DOHH2 (cell line): ENCODE data around the gene WNT3A.

Experiments used
- H3F3A ChIP-seq: fragments of 200-600 bp; sonication (generic), shearing (Covaris generic); 2 replicates; pipeline ENCODE4 v1.6.0; 2016; ENCODE audit warnings: antibody characterized with exemption, mild to moderate bottlenecking; ENCODE audit not compliant: control insufficient read depth, insufficient read depth
- H3K27ac ChIP-seq: fragments of 200-600 bp; sonication (generic); 2 replicates; pipeline ENCODE4 v1.5.1; 2014; ENCODE audit warnings: low read depth, mild to moderate bottlenecking, low read length, moderate library complexity
- H3K27me3 ChIP-seq: fragments of 200-600 bp; sonication (generic); 2 replicates; pipeline ENCODE4 v1.6.1; 2014; ENCODE audit warnings: mild to moderate bottlenecking, low read length, mixed read lengths; ENCODE audit not compliant: control insufficient read depth
- H3K36me3 ChIP-seq: fragments of 200-600 bp; sonication (generic); 2 replicates; pipeline ENCODE4 v1.6.1; 2014; ENCODE audit warnings: mild to moderate bottlenecking, low read length, moderate library complexity, mixed read lengths; ENCODE audit not compliant: control insufficient read depth
- H3K4me1 ChIP-seq: fragments of 200-600 bp; sonication (generic); 2 replicates; pipeline ENCODE4 v1.6.1; 2014; ENCODE audit warnings: mild to moderate bottlenecking, low read length, mixed read lengths; ENCODE audit not compliant: control insufficient read depth
- H3K4me2 ChIP-seq: fragments of 200-600 bp; sonication (generic); 2 replicates; pipeline ENCODE4 v1.6.0; 2014; ENCODE audit warnings: mild to moderate bottlenecking, low read length, moderate library complexity
- H3K4me3 ChIP-seq: fragments of 200-600 bp; sonication (generic); 2 replicates; pipeline ENCODE4 v1.5.1; 2014; ENCODE audit warnings: mild to moderate bottlenecking, low read length, mixed read lengths
- H3K79me2 ChIP-seq: fragments of 200-600 bp; sonication (generic); 2 replicates; pipeline ENCODE4 v1.6.1; 2014; ENCODE audit warnings: mild to moderate bottlenecking, low read length, mixed read lengths; ENCODE audit not compliant: control insufficient read depth
- H3K9me2 ChIP-seq: fragments of 200-600 bp; sonication (generic); replicated peaks from 2 replicates; pipeline ENCODE4 v1.6.1; 2014; ENCODE audit warnings: mild to moderate bottlenecking, low read length, mixed read lengths; ENCODE audit not compliant: control insufficient read depth
- H3K9me3 ChIP-seq: fragments of 200-600 bp; sonication (generic); 2 replicates; pipeline ENCODE4 v1.6.1; 2014; ENCODE audit warnings: antibody characterized with exemption, low read length, mixed read lengths; ENCODE audit not compliant: control insufficient read depth, insufficient read depth
- H4K20me1 ChIP-seq: fragments of 200-600 bp; sonication (generic); 2 replicates; pipeline ENCODE4 v1.6.0; 2014; ENCODE audit warnings: low read depth, mild to moderate bottlenecking, antibody characterized with exemption, low read length, moderate library complexity; ENCODE audit not compliant: control insufficient read depth, insufficient read depth
- EZH2phosphoT487 ChIP-seq: fragments of 200-600 bp; sonication (generic); IDR thresholded peaks from 2 replicates; pipeline ENCODE4 v1.6.1; 2017; ENCODE audit warnings: borderline replicate concordance, mild to moderate bottlenecking, antibody characterized with exemption, low read length, moderate library complexity, mixed read lengths
- TF ChIP-seq, protein P1 (sequence below): fragments of 200-600 bp; sonication (generic); IDR thresholded peaks from one replicate; pipeline ENCODE4 v1.5.1; 2014; ENCODE audit warnings: antibody characterized with exemption, mild to moderate bottlenecking, low read depth, low read length; ENCODE audit not compliant: poor library complexity, severe bottlenecking

WNT3A gene

DNA sequence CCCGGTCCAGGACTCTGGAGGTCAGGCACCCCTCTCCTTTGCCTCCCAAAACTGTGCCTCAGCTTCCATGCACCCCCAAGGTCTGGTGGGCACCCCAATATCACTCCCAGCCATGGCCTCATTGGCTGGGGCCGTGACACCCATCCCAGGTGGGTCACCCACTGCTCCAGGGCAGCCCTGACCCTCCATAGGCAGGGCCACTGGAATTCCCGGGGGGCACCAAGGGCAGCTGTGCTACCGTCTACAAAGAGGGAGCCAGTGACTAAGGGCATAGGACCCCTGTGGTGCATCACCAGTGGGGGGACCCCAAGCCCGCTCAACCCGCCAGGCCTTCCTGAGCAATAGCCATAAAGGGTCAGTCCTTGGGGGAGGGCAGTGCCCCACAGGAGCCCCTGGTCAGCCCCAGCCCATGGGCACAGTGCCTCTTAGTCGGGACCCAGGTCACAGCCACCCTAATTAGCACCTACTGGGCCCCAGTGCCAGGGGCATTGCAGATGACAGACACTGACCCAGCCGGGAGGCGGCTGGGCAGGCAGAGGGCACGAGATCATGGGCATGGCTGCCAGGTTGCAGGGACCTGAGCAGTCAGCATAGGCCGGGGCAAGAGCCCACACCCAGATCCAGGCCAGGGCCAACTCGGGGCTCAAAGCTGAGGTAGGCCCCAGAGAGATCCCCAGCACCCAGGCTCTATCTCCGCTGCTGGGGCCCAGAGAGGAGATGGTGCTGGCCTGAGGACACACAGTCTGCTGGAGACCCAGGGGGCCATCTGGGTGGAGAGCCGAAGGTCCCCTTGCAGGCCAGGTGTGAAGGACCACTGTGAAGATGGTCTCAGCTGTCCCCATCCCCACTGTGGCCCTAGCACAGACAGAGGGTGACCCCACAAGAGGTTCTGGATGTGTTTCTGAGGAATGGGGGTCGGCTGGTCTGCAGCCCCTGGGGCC, 56.7 kb downstream of the WNT3A start:
- Histone ChIP-seq H3K4me2 (no peak overlapping the region), H3K79me2 (no peaks in the 10 kb centered on the region), H3K36me3 (no peaks in the 10 kb centered on the region), H4K20me1 (no peaks in the 10 kb centered on the region), H3K27ac (no peak overlapping the region), H3K9me3 (no peaks in the 10 kb centered on the region), H3K4me3 (no peak overlapping the region), H3K4me1 (0 out of 2 replicates have a peak, but pooled peaks cover 3% of the 10 kb centered on the region), H3F3A (no peaks in the 10 kb centered on the region), H3K27me3 (no peaks in the 10 kb centered on the region), H3K9me2 (no peaks in the 10 kb centered on the region)
- no peak for TF ChIP-seq EZH2phosphoT487
- TF ChIP-seq, protein P1, sequence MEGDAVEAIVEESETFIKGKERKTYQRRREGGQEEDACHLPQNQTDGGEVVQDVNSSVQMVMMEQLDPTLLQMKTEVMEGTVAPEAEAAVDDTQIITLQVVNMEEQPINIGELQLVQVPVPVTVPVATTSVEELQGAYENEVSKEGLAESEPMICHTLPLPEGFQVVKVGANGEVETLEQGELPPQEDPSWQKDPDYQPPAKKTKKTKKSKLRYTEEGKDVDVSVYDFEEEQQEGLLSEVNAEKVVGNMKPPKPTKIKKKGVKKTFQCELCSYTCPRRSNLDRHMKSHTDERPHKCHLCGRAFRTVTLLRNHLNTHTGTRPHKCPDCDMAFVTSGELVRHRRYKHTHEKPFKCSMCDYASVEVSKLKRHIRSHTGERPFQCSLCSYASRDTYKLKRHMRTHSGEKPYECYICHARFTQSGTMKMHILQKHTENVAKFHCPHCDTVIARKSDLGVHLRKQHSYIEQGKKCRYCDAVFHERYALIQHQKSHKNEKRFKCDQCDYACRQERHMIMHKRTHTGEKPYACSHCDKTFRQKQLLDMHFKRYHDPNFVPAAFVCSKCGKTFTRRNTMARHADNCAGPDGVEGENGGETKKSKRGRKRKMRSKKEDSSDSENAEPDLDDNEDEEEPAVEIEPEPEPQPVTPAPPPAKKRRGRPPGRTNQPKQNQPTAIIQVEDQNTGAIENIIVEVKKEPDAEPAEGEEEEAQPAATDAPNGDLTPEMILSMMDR: no peak

DNA sequence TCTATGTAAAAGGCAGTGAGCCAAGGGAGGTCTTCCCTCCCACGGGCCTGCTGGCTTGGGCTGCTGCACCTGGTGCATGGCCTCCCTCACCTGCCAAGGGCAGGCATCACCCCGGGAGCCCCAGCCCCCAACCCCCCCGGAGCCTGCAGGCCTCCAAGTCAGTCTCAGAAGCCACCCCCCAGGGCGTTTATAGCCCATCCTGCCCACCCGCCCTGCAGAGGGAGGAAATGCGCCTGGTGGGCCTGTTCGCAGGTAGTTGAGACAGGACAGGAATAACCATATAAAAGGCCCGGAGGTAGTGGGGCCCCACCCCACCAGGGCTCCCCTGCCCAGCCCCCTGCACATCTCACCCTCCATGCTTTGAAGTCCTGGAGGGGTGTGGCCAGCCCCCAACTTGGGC, 57.5 kb downstream of the WNT3A start:
- no peaks in the 10 kb centered on the region for H3K79me2 ChIP-seq
- H3K4me2 ChIP-seq: no peak overlapping the region
- H3K27me3 ChIP-seq: no peaks in the 10 kb centered on the region
- no peaks in the 10 kb centered on the region for H3K9me3 ChIP-seq
- H3K36me3 ChIP-seq: no peaks in the 10 kb centered on the region
- 0 out of 2 replicates have a peak, but pooled peaks cover 3% of the 10 kb centered on the region for H3K4me1 ChIP-seq
- H3K27ac ChIP-seq: no peak overlapping the region
- H4K20me1 ChIP-seq: no peaks in the 10 kb centered on the region
- H3F3A ChIP-seq: no peaks in the 10 kb centered on the region
- H3K9me2 ChIP-seq: no peaks in the 10 kb centered on the region
- TF ChIP-seq EZH2phosphoT487: no peak
- TF ChIP-seq, protein P1: no peak
- no peak overlapping the region for H3K4me3 ChIP-seq

DNA sequence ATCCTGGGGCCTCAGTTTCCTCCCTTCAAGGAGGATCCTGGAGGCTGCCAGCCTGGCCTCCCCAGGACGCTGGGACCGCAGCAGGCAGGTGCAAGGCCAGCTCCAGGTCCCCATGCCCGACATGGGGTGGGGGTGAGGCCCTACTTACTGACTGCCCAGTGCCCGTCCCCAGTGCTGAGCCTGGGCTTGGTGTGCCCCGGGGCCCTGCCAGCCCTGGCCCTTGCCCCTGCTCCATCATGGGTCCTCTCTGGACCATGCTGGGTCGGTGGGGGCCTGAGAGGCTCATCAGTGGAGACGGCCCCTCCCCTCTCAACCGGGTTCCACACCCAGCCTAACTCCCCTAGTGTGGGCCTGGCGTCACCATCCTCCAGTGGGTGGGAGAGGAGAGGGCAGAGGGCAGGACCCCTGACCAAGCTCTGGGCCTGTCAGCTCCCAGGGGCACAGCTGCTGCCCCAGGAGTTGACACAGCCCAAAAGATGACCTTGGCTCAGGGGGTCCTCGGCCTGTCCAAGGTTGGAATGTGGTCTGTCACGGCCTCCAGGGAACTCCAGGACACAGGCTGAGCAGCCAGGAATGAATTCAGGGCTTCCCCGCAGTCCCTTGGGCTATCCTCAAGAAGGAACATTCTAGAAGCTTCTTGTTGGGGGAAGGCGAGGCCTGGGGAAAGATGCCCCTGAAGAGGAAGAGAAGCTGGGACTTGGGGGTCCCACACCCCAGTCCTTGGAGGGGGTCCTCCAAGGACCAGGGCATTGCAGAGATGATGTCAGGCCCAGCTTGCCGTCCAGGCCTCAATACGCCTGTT, 58.1 kb downstream of the WNT3A start:
- TF ChIP-seq EZH2phosphoT487: no peak
- Histone ChIP-seq H3K4me1 (0 out of 2 replicates have a peak, but pooled peaks cover 1% of the 10 kb centered on the region), H3K9me2 (no peaks in the 10 kb centered on the region), H3K27ac (no peak overlapping the region), H4K20me1 (no peaks in the 10 kb centered on the region), H3F3A (no peaks in the 10 kb centered on the region), H3K9me3 (no peaks in the 10 kb centered on the region), H3K79me2 (no peaks in the 10 kb centered on the region), H3K4me3 (no peak overlapping the region), H3K36me3 (no peaks in the 10 kb centered on the region), H3K27me3 (no peaks in the 10 kb centered on the region), H3K4me2 (no peak overlapping the region)
